ENCODE data around the gene HNRNPR. TPM values are rescaled to one million over a fixed set of nuclear protein-coding genes. Genes with fewer than 3 reads are reported as not detected.

The HNRNPR gene
- total RNA-seq, 4 donors from 2014 or later, result 29.7 to 230 (median 116) TPM

DNA sequence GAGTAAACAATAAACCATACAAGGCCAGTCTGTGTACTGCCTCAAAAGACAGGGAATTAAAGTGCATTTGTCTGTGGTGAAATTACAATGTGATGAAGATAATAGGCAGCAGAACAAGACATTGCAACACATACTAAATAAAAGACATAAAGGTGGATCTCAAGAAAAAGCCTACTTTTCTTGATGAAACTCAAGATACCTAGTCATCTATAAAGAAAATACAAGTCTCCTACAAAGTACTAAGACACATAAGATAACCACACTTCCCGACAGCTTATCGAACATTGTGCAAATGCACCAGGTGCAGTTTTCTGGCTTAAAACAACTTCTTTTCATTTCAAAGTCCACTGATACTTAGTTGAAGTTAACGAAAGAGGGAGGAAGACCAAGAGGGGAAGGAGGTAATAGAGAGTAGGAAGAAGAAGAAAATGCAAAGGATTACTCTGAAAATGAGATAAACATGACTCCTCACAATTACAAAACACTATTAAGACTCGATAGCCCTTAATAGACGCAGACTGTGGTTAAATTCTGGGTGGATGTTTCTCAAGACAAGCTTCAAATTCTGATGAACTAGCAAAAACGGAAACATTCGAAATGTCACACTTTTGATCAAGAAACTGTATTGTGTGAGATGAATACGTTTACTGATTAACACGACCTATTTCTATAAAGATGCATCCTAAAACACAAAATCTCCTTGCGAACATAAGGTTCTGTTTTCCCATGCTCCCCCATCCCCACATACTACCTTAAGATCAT is 2.0 kb downstream of the HNRNPR start:
- Histone ChIP-seq H3K27ac (peak overlapping the region; percentile 95 to 99), H3K4me1 (peaks cover 3% of the 10 kb centered on the region in 2 donors), H3K27me3 (no peaks in the 10 kb centered on the region), H3K4me3 (peak overlapping the region; percentile 78 to 80), H3K9me3 (no peaks in the 10 kb centered on the region), H3K36me3 (no peaks in the 10 kb centered on the region)
- intact Hi-C loops (cut with DNase I; ENCODE audit: low total_unique reads), result no loop called here
- TF ChIP-seq POLR2A (IDR thresholded peaks at IDR 0.05), result no peak
- TF ChIP-seq, protein P1, sequence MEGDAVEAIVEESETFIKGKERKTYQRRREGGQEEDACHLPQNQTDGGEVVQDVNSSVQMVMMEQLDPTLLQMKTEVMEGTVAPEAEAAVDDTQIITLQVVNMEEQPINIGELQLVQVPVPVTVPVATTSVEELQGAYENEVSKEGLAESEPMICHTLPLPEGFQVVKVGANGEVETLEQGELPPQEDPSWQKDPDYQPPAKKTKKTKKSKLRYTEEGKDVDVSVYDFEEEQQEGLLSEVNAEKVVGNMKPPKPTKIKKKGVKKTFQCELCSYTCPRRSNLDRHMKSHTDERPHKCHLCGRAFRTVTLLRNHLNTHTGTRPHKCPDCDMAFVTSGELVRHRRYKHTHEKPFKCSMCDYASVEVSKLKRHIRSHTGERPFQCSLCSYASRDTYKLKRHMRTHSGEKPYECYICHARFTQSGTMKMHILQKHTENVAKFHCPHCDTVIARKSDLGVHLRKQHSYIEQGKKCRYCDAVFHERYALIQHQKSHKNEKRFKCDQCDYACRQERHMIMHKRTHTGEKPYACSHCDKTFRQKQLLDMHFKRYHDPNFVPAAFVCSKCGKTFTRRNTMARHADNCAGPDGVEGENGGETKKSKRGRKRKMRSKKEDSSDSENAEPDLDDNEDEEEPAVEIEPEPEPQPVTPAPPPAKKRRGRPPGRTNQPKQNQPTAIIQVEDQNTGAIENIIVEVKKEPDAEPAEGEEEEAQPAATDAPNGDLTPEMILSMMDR (IDR thresholded peaks at IDR 0.05), result no peak
- DNase-seq, result no peak

DNA sequence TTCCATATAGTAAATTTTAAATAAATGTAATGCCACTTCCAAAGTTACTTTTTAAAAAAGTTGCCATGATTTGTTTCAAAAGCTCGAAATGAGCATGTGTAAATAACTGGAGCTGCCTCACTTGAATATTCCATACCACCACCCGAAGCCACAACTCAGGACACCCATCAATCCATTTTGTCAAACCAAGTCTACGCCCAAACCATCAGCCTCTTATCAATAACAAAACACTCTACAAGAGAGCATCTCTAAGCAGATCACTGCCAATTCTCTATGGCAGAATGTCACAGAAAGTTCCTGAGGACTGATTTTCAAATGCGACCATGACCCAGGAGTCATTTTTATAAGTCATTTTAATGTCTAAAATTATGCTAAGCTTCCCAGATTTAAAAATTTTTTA is 4.5 kb downstream of the HNRNPR start:
- peaks cover 0 to 3% of the 10 kb centered on the region in 2 donors for H3K4me1 ChIP-seq

DNA sequence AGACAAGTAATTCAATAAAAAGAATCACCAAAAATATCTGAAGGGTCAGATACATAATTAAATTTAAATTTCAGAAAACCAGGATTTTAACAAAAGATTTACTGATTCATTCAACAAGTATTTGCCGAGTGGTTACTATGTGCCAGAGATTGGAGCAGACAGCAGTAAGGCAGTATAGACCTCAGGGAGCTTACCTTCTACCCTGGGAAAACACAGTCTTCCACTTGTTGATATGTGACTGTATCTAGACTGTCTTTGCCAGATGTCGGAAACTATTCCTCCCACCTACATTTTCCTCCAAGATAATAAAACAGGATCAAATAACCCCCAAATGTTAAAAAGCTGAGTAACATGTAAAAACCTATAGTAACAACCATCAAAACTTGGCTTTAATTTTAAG is 6.2 kb downstream of the HNRNPR start:
- TF ChIP-seq POLR2A (IDR thresholded peaks at IDR 0.05), result no peak
- TF ChIP-seq, protein P1 (IDR thresholded peaks at IDR 0.05), result no peak
- H3K27me3 ChIP-seq, result no peaks in the 10 kb centered on the region
- H3K36me3 ChIP-seq, result no peaks in the 10 kb centered on the region
- no peaks in the 10 kb centered on the region for H3K9me3 ChIP-seq
- no peak overlapping the region for H3K27ac ChIP-seq
- H3K4me1 ChIP-seq, result peaks cover 0 to 3% of the 10 kb centered on the region in 2 donors
- intact Hi-C loops (cut with DNase I; ENCODE audit: low total_unique reads), result no loop called here
- DNase-seq, result no peak
- no peak overlapping the region for H3K4me3 ChIP-seq

More for the DNA sequence above, 4.5 kb downstream of the HNRNPR start:
- Histone ChIP-seq H3K27me3 (no peaks in the 10 kb centered on the region), H3K36me3 (no peaks in the 10 kb centered on the region), H3K4me3 (no peak overlapping the region), H3K27ac (no peak overlapping the region), H3K9me3 (no peaks in the 10 kb centered on the region)
- TF ChIP-seq POLR2A (IDR thresholded peaks at IDR 0.05), result no peak
- TF ChIP-seq, protein P1 (IDR thresholded peaks at IDR 0.05), result no peak
- DNase-seq, result no peak
- intact Hi-C loops (cut with DNase I; ENCODE audit: low total_unique reads), result no loop called here

DNA sequence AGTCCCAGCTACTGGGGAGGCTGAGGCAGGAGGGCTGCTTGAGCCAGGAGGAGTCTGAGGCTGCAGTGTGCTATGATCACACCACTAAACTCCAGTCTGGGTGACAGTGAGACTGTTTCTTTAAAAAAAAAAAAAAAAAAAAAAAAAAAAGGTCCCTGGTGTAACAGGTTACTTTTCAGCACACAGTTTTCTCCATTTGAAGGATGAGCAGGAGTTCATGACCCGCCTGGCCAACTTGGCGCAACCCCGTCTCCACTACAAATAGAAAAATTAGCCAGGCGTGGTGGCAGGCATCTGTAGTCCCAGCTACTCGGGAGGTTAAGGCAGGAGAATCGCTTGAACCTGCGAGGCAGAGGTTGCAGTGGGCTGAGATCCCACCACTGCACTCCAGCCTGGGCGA is 12.4 kb downstream of the HNRNPR start:
- no peak for DNase-seq
- no peaks in the 10 kb centered on the region for H3K27me3 ChIP-seq
- intact Hi-C loops (cut with DNase I; ENCODE audit: low total_unique reads), result no loop called here
- no peak overlapping the region for H3K27ac ChIP-seq
- no peak overlapping the region for H3K4me3 ChIP-seq
- TF ChIP-seq, protein P1 (IDR thresholded peaks at IDR 0.05), result no peak
- no peak for TF ChIP-seq POLR2A (IDR thresholded peaks at IDR 0.05)
- H3K36me3 ChIP-seq, result no peaks in the 10 kb centered on the region
- H3K9me3 ChIP-seq, result no peaks in the 10 kb centered on the region
- no peaks in the 10 kb centered on the region for H3K4me1 ChIP-seq

DNA sequence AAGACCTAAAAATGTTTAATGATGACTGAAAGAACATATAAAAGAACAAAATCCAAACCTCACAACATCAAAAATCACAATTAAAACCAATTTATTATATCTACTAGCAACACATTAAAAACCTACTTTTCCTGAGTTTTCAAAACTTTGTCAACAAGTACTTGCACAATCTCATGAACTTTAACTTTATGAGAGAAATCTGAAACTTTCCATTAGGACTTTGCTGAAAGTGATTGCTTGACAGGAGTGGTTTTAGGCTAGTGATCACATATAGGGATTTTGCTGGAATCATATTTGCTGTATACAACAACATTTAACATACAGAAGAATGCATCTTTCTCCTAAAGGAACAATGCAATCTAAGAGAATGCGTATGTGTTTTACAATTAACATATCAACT is 13.2 kb downstream of the HNRNPR start:
- no peak for TF ChIP-seq POLR2A (IDR thresholded peaks at IDR 0.05)
- TF ChIP-seq, protein P1 (IDR thresholded peaks at IDR 0.05), result no peak
- Histone ChIP-seq H3K9me3 (no peaks in the 10 kb centered on the region), H3K27ac (no peak overlapping the region), H3K4me3 (no peak overlapping the region), H3K4me1 (no peaks in the 10 kb centered on the region), H3K36me3 (no peaks in the 10 kb centered on the region), H3K27me3 (no peaks in the 10 kb centered on the region)
- DNase-seq, result no peak
- intact Hi-C loops (cut with DNase I; ENCODE audit: low total_unique reads), result no loop called here

Data from uterus (tissue), 4 donors.